HG03060 (cell line): ENCODE results near the gene SLC27A4.
"Not testable (repeated sequence)": the region's sequence is repeated elsewhere in the genome, so short reads cannot be mapped to it uniquely, and the experiment has no call there.

ENCODE experiments used
- ATAC-seq: cut with Tn5 transposase; IDR thresholded peaks from one replicate; pipeline ENCODE4 v1.9.1; 2021; ENCODE audit warnings: low read depth, moderate number of reproducible peaks; ENCODE audit not compliant: unreplicated experiment

Gene SLC27A4

GRCh38 chr9:128323791-128324190, 16.5 kb upstream of the SLC27A4 start:
- no peak for ATAC-seq

GRCh38 chr9:128324401-128324800, 15.9 kb upstream of the SLC27A4 start:
- ATAC-seq = no peak

- no peak for ATAC-seq
These were observed 14.7 kb upstream of the SLC27A4 start for GRCh38 chr9:128325629-128326028.

GRCh38 chr9:128333451-128333869, 6.9 kb upstream of the SLC27A4 start:
- no peak for ATAC-seq

- ATAC-seq = no peak
These were observed 5.2 kb upstream of the SLC27A4 start for GRCh38 chr9:128335161-128335560.

GRCh38 chr9:128335914-128336313, 4.4 kb upstream of the SLC27A4 start:
- no peak for ATAC-seq

GRCh38 chr9:128337936-128338335, 2.4 kb upstream of the SLC27A4 start:
- no peak for ATAC-seq

- not testable (repeated sequence) for ATAC-seq
These were observed 1.3 kb upstream of the SLC27A4 start for GRCh38 chr9:128338852-128339614.

GRCh38 chr9:128340691-128341434, 536 bp downstream of the SLC27A4 start:
- no peak for ATAC-seq

- no peak for ATAC-seq
These were observed 1.1 kb downstream of the SLC27A4 start for GRCh38 chr9:128341435-128341849.

- no peak for ATAC-seq
These were observed 2.8 kb downstream of the SLC27A4 start for GRCh38 chr9:128342971-128343680.

GRCh38 chr9:128343855-128344254, 3.5 kb downstream of the SLC27A4 start:
- ATAC-seq = no peak

- ATAC-seq = no peak
These were observed 4.7 kb downstream of the SLC27A4 start for GRCh38 chr9:128344931-128345605.

- ATAC-seq = no peak
These were observed 8.8 kb downstream of the SLC27A4 start for GRCh38 chr9:128349125-128349524.

GRCh38 chr9:128349772-128350171, 9.4 kb downstream of the SLC27A4 start:
- ATAC-seq = no peak

- no peak for ATAC-seq
These were observed 15.1 kb downstream of the SLC27A4 start for GRCh38 chr9:128355451-128355850.

- ATAC-seq = no peak
These were observed 17.8 kb downstream of the SLC27A4 start for GRCh38 chr9:128358090-128358489.

- ATAC-seq = no peak
These were observed 18.5 kb downstream of the SLC27A4 start for GRCh38 chr9:128358861-128359260.

GRCh38 chr9:128360826-128361225, 20.5 kb downstream of the SLC27A4 start:
- ATAC-seq = no peak

GRCh38 chr9:128361296-128361985, 21.1 kb downstream of the SLC27A4 start:
- no peak for ATAC-seq
